ENCODE data around the gene STIM2.
"Not testable (repeated sequence)": the region's sequence is repeated elsewhere in the genome, so short reads cannot be mapped to it uniquely, and the experiment has no call there.

Gene STIM2

DNA sequence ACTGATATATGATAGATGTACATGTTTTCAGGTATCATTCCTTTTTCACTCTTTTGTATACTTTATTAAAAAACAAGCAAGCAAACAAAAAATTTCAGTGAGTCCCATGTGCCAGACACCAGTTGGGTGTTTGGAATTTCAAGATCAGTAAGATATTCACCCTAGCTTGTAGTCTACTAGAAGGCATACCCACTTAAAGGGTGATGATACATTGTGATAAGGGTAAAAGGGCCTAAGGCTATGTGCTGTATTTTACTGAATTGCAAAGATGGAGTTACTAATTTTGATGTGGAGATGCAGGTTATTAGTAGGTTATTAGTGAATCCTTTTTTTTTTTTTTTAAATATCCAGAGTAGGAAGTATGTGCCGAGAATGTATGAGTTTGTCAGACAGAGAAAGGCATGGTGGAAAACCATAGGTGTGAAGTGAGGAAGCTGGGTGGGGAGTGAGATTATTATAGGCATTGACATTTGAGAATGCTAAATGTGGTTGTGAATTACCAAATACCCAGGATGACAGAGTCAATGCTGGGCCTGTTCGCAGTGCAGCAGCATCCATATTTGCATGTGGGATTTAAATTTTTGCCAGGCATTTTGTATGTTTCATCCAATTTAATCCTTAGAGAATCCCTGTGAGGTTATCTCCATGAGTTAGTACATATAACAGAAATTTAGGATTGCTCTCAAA is 10.1 kb downstream of the STIM2 start:
- no peak for DNase-seq

GRCh38 chr4:26871611-26872010 is 11.0 kb downstream of the STIM2 start:
- no peak for DNase-seq

GRCh38 chr4:26873391-26874026 is 12.9 kb downstream of the STIM2 start:
- DNase-seq, result peak; percentile 16

- no peak for DNase-seq
Measured at GRCh38 chr4:26874110-26874509, 13.5 kb downstream of the STIM2 start.

DNA sequence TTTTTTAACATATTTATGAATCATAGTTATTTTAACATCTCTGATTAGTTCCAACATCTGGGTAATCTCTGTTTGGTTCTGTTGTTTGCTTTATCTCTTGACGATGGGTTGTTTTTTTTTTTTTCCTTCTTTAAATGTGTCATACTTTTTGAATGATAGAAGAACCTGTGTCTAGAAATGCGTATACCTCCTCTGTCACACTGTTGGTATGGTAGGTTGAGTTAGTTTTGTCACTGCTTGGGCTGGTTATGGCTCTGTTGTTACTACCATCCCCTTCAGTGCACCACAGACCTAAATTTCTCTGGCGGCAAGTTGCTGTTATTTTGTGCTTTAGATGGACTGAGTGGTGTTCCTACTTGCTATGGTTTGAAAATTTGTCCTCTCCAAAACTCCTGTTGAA is 16.8 kb downstream of the STIM2 start:
- DNase-seq, result no peak

DNA sequence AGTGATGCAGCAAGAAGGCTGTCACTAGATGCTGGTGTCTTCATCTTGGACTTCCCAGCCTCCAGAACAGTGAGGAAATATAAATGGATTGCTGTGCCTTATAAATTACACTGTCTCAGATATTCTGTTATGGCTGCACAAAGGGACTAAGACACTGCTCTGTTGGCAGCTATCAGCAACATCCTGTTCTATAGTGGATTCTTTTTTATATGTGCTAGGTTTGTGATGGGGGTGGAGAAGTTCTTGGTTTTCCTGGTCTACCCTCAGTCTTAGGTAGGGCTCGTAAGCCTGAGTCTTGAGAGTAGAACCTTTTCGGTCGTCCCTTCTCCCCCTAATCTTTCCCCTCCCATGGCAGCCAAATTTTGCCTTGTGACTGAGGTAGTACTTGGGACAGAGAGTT is 17.3 kb downstream of the STIM2 start:
- no peak for DNase-seq

DNA sequence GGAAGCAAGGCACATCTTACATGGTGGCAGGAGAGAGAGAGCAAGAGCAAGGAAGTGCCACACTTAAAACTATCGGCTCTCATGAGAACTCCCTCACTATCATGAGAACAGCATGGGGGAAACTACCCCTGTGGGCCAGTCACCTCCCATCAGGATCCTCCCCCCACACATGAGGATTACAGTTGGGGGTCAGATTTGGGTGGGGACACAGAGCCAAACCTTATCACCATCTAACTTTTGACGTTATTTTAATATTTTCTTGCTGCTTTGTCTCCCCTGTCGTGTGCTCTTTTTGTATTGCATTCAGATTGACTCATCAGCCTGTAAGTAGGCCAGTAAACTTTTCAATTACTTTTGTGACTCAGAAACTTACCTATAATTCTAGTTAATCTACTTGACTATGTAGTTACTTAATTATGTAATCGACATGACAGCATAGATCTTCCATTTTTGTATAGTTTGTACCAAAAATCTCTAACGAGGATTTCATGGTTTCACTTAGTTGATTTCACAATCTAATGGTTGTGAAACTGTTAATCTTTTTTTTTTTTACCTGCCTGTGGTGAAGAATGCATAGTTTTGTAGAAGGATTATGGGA is 18.3 kb downstream of the STIM2 start:
- DNase-seq, result no peak

DNA sequence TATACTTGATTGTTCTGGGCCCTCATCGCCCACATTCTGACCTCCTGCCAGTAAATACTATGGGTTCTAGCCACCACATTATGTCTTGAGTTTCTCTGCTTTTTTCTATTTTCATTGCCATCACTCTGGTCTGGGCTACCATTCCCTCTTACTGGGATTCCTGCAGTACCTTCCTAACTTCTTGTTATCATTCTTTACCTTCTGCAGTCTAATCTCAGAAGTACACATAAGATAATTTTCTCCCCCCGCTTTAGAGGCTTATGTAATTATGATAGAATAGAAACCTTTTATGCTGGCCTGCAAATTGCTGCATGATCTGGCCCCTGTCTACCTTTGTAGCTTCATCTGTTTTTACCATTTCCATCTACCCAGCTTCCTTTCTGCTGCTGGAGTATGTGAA is 19.2 kb downstream of the STIM2 start:
- no peak for DNase-seq

DNA sequence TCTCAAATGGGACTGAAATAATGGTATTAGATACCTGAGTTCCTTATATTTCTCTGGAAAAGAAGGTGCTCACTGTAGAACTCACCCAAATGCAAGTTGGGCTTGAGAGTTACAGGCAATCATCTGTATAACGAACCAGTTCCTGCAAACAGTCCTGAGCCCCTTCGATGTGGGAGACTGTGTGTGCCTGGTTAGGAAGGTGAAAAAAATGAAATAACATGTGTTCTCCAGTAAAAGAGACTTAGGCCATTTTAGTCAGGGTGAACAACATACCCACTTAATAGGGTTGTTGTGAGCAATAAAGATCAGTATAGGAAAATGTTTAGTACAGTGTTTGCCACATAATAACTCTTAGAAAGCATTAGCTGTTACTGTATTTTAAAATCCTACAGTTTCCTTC is 23.4 kb downstream of the STIM2 start:
- no peak for DNase-seq

- no peak for DNase-seq
Measured at GRCh38 chr4:26884486-26884988, 23.9 kb downstream of the STIM2 start.

DNA sequence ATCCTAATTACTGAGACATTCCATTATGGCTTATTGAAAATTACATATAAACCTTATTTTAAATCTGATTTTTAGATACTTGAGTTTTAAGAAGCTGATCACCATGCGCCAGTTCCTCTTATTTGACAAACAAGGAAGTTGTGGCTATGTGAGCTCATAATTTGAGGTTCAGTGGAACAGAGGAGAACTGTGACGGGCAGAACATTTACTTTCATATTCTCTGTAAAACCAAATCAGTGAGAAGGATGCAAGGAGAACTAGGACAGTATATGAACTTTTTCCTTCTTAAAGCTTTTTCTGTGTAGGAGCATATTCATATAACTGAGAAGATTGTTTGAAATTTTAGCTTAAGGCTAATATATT is 25.3 kb downstream of the STIM2 start:
- peak; percentile 54 for DNase-seq

DNA sequence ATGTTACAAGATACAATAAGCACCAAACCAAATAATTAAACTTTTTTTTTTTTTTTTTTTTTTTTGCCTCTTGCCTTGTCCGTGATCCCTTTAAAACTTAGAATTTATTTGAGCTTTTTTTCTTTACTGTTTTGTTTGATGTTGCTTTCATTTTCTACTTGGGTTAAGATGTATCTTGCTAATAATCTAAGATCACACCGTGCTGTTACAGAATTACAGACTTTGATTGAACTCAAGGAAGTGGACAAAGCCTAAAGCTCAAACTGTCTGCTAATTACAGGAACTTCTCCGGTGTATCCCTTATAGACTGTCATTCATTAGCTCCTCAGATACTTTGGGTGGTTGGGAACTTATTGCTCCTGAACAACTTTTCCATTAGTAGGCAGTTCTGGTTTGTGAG is 26.5 kb downstream of the STIM2 start:
- DNase-seq, result no peak

- no peak for DNase-seq
Measured at GRCh38 chr4:26887809-26888208, 27.2 kb downstream of the STIM2 start.

- no peak for DNase-seq
Measured at GRCh38 chr4:26889356-26889755, 28.7 kb downstream of the STIM2 start.

- no peak for DNase-seq
Measured at GRCh38 chr4:26891054-26891453, 30.4 kb downstream of the STIM2 start.

DNA sequence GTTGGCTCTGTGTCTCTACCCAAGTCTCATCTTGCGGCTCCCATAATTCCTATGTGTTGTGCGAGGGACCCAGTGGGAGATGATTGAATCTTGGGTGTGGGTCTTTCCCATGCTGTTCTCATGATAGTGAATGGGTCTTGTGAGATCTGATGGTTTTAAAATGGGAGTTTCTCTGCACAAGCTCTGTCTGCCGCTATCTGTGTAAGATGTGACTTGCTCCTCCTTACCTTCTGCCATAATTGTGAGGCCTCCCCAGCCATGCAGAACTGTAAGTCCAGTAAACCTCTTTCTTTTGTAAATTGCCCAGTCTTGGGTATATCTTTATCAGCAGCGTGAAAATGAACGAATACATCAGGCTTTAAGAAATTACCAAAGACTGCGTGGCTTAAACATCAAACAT is 31.2 kb downstream of the STIM2 start:
- DNase-seq, result no peak

GRCh38 chr4:26892480-26893150 is 32.0 kb downstream of the STIM2 start:
- DNase-seq, result no peak

DNA sequence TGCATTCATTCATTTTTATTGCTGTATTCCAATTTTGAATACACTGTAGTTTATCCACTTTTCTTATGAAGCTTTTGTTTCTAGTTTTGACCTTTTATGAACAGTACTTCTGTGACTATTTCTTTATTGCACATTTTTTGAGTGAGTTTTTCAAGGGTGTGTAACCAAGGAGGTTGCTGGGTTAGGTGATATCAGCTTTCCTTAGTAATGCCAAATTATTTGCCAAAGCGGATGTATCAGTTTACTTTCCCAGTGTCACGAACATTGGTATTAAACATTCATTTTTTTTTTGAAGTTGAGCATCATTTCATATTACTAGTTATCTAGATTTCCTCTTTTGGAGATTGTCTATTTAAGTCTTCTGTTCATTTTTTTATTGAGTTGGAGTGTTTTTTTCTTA is 32.9 kb downstream of the STIM2 start:
- DNase-seq, result no peak

- not testable (repeated sequence) for DNase-seq
Measured at GRCh38 chr4:26894881-26895280, 34.2 kb downstream of the STIM2 start.

- DNase-seq, result no peak
Measured at GRCh38 chr4:26896636-26897035, 36.0 kb downstream of the STIM2 start.

DNA sequence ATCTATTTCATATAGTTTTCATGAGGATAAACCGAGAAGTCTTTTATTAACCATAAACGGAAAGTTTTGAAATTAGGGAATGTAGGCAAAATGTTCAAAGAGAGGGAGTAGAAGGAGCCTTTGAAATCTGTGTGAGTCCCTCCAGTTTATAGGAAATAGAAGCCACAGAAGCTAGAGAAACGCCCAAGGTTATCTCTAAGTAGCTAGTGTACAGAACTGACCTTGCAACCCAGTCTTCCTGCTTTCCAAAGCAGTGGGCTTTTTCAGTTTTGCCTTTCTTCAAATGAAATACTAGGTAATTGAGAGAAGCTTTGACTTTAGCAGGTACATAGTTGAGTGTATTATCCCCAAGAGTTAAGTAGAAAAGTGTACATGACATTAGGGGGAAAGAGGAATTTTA is 39.4 kb downstream of the STIM2 start:
- DNase-seq, result no peak

GRCh38 chr4:26900765-26901164 is 40.1 kb downstream of the STIM2 start:
- no peak for DNase-seq

- no peak for DNase-seq
Measured at GRCh38 chr4:26905172-26905571, 44.5 kb downstream of the STIM2 start.
